Hepatocyte (in vitro differentiated cells): ENCODE results near the gene TMCC2.

Experiments used
- EZH2 ChIP-seq: fragments of 200-600 bp; sonication (generic); IDR thresholded peaks from 2 replicates; pipeline ENCODE4 v1.6.1; 2016; ENCODE audit warnings: antibody characterized with exemption, mild to moderate bottlenecking, borderline replicate concordance
- EZH2phosphoT487 ChIP-seq: fragments of 200-600 bp; sonication (generic); IDR thresholded peaks from one replicate; pipeline ENCODE4 v1.6.1; 2018; ENCODE audit warnings: antibody characterized with exemption, mild to moderate bottlenecking, low read depth, moderate library complexity; ENCODE audit not compliant: unreplicated experiment, severe bottlenecking
- TF ChIP-seq, protein P1 (sequence below): fragments of 200-600 bp; sonication (generic); IDR thresholded peaks from 2 replicates; pipeline ENCODE4 v1.5.1; 2016; ENCODE audit warnings: antibody characterized with exemption, mild to moderate bottlenecking; ENCODE audit not compliant: poor library complexity

- TF ChIP-seq, protein P1, sequence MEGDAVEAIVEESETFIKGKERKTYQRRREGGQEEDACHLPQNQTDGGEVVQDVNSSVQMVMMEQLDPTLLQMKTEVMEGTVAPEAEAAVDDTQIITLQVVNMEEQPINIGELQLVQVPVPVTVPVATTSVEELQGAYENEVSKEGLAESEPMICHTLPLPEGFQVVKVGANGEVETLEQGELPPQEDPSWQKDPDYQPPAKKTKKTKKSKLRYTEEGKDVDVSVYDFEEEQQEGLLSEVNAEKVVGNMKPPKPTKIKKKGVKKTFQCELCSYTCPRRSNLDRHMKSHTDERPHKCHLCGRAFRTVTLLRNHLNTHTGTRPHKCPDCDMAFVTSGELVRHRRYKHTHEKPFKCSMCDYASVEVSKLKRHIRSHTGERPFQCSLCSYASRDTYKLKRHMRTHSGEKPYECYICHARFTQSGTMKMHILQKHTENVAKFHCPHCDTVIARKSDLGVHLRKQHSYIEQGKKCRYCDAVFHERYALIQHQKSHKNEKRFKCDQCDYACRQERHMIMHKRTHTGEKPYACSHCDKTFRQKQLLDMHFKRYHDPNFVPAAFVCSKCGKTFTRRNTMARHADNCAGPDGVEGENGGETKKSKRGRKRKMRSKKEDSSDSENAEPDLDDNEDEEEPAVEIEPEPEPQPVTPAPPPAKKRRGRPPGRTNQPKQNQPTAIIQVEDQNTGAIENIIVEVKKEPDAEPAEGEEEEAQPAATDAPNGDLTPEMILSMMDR, result no peak
- TF ChIP-seq EZH2 (no peak), EZH2phosphoT487 (no peak)
Measured at GRCh38 chr1:205236951-205237475, 9.3 kb downstream of the TMCC2 start.
